ENCODE measurements around the gene CRTC1. TPM values are rescaled to one million over a fixed set of nuclear protein-coding genes. Genes with fewer than 3 reads are reported as not detected.

CRTC1 gene
- total RNA-seq, 1 donor from 2014 or later: 8.8 TPM

GRCh38 chr19:18788529-18789421 lies 105.3 kb downstream of the CRTC1 start:
- intact Hi-C loops (cut with DNase I): no loop called here
- no peak for DNase-seq (ENCODE audit: low spot score)

- intact Hi-C loops (cut with DNase I): no loop called here
- DNase-seq (ENCODE audit: low spot score): no peak
These were observed 106.0 kb downstream of the CRTC1 start for GRCh38 chr19:18789422-18789869.

- no peak for DNase-seq (ENCODE audit: low spot score)
- intact Hi-C loops (cut with DNase I): no loop called here
These were observed 106.5 kb downstream of the CRTC1 start for GRCh38 chr19:18789883-18790565.

GRCh38 chr19:18790566-18791314 lies 107.3 kb downstream of the CRTC1 start, which contains the start of gene COMP:
COMP (minus strand) TSS chr19:18791305; CDS start chr19:18791269, 36 bp downstream.
- DNase-seq (ENCODE audit: low spot score): no peak
- intact Hi-C loops (cut with DNase I): no loop called here

GRCh38 chr19:18791315-18791678 lies 107.8 kb downstream of the CRTC1 start:
- intact Hi-C loops (cut with DNase I): no loop called here
- DNase-seq (ENCODE audit: low spot score): no peak

GRCh38 chr19:18792661-18793060 lies 109.2 kb downstream of the CRTC1 start:
- intact Hi-C loops (cut with DNase I): no loop called here
- no peak for DNase-seq (ENCODE audit: low spot score)

GRCh38 chr19:18793144-18794028 lies 109.9 kb downstream of the CRTC1 start:
- no peak for DNase-seq (ENCODE audit: low spot score)
- intact Hi-C loops (cut with DNase I): no loop called here

GRCh38 chr19:18794029-18794313 lies 110.5 kb downstream of the CRTC1 start:
- intact Hi-C loops (cut with DNase I): no loop called here
- no peak for DNase-seq (ENCODE audit: low spot score)

- intact Hi-C loops (cut with DNase I): no loop called here
- DNase-seq (ENCODE audit: low spot score): no peak
These were observed 111.2 kb downstream of the CRTC1 start for GRCh38 chr19:18794692-18795091.

- no peak for DNase-seq (ENCODE audit: low spot score)
These were observed 112.1 kb downstream of the CRTC1 start for GRCh38 chr19:18795540-18795939.

GRCh38 chr19:18796239-18796638 lies 112.8 kb downstream of the CRTC1 start:
- no peak for DNase-seq (ENCODE audit: low spot score)
- intact Hi-C loops (cut with DNase I): no loop called here

More at GRCh38 chr19:18795540-18795939, 112.1 kb downstream of the CRTC1 start:
- intact Hi-C loops (cut with DNase I): no loop called here

GRCh38 chr19:18798384-18799352 lies 115.2 kb downstream of the CRTC1 start:
- intact Hi-C loops (cut with DNase I): no loop called here
- no peak for DNase-seq (ENCODE audit: low spot score)

- intact Hi-C loops (cut with DNase I): no loop called here
- no peak for DNase-seq (ENCODE audit: low spot score)
These were observed 116.0 kb downstream of the CRTC1 start for GRCh38 chr19:18799389-18799970.

- DNase-seq (ENCODE audit: low spot score): no peak
- intact Hi-C loops (cut with DNase I): no loop called here
These were observed 116.6 kb downstream of the CRTC1 start for GRCh38 chr19:18800079-18800478.

- intact Hi-C loops (cut with DNase I): no loop called here
- DNase-seq (ENCODE audit: low spot score): no peak
These were observed 117.2 kb downstream of the CRTC1 start for GRCh38 chr19:18800636-18801035.

GRCh38 chr19:18802354-18802753 lies 118.9 kb downstream of the CRTC1 start:
- no peak for DNase-seq (ENCODE audit: low spot score)
- intact Hi-C loops (cut with DNase I): no loop called here

- intact Hi-C loops (cut with DNase I): no loop called here
- DNase-seq (ENCODE audit: low spot score): no peak
These were observed 120.2 kb downstream of the CRTC1 start for GRCh38 chr19:18803550-18804138.
